ENCODE data around the gene GPR87. TPM values are rescaled to one million over a fixed set of nuclear protein-coding genes. Genes with fewer than 3 reads are reported as not detected.
A peak's percentile ranks its signal among the peaks of the same experiment; 100 is the strongest.

The GPR87 gene
- total and polyA plus RNA-seq, 2 donors (not counting 1 experiment from before 2014, with no cell fraction given) = 0.05 to 0.17 TPM

- H3K79me2 ChIP-seq (ENCODE audit: control insufficient read depth, insufficient read depth, low read length) = no peaks in the 10 kb centered on the region
These were observed 53.6 kb downstream of the GPR87 start for GRCh38 chr3:151262871-151263525.

GRCh38 chr3:151259664-151260063 lies 57.0 kb downstream of the GPR87 start:
- H3K9me3 ChIP-seq (ENCODE audit: control insufficient read depth, insufficient read depth, low read depth, low read length) = no peaks in the 10 kb centered on the region
- H3K27ac ChIP-seq (ENCODE audit: insufficient read depth, low read length) = no peak overlapping the region
- TF ChIP-seq EZH2 (IDR thresholded peaks at IDR 0.05; ENCODE audit: low read length, missing control alignments) = no peak
- TF ChIP-seq CTCF (conservative IDR thresholded peaks at IDR 0.05 in 1 of 2, IDR thresholded peaks at IDR 0.05 in 1 of 2; ENCODE audit: low read depth in 1 of 2, low read length in 2 of 2) = no peak
- no peak overlapping the region for H3K9ac ChIP-seq (ENCODE audit: insufficient read depth, low read length)
- H3K79me2 ChIP-seq (ENCODE audit: control insufficient read depth, insufficient read depth, low read length) = no peaks in the 10 kb centered on the region
- H3K4me2 ChIP-seq (ENCODE audit: extremely low read depth, insufficient read depth, low read length) = no peak overlapping the region
- no peak overlapping the region for H2AFZ ChIP-seq (ENCODE audit: low read length)
- DNase-seq (ENCODE audit: low read depth in 2 of 2) = peak in 1 of 2 donors; percentile 7
- H3K27me3 ChIP-seq (ENCODE audit: control insufficient read depth, insufficient read depth, low read length) = no peaks in the 10 kb centered on the region
- no peaks in the 10 kb centered on the region for H3K36me3 ChIP-seq (ENCODE audit: control insufficient read depth, insufficient read depth, low read length)
- H4K20me1 ChIP-seq (ENCODE audit: control insufficient read depth, extremely low read depth, insufficient read depth, low read length) = no peaks in the 10 kb centered on the region
- no peaks in the 10 kb centered on the region for H3K4me1 ChIP-seq (ENCODE audit: control insufficient read depth, extremely low read depth, insufficient read depth, low read length)
- H3K4me3 ChIP-seq (replicated peaks in 1 of 4; ENCODE audit: control extremely low read depth in 1 of 4, insufficient read depth in 1 of 4, low read depth in 3 of 4, low read length in 4 of 4) = no peak overlapping the region

More at GRCh38 chr3:151262871-151263525, 53.6 kb downstream of the GPR87 start:
- no peaks in the 10 kb centered on the region for H3K27me3 ChIP-seq (ENCODE audit: control insufficient read depth, insufficient read depth, low read length)
- no peaks in the 10 kb centered on the region for H3K4me1 ChIP-seq (ENCODE audit: control insufficient read depth, extremely low read depth, insufficient read depth, low read length)
- H3K4me3 ChIP-seq (replicated peaks in 1 of 4; ENCODE audit: control extremely low read depth in 1 of 4, insufficient read depth in 1 of 4, low read depth in 3 of 4, low read length in 4 of 4) = no peak overlapping the region
- no peak overlapping the region for H3K9ac ChIP-seq (ENCODE audit: insufficient read depth, low read length)
- no peaks in the 10 kb centered on the region for H4K20me1 ChIP-seq (ENCODE audit: control insufficient read depth, extremely low read depth, insufficient read depth, low read length)
- no peak overlapping the region for H3K27ac ChIP-seq (ENCODE audit: insufficient read depth, low read length)
- no peak overlapping the region for H2AFZ ChIP-seq (ENCODE audit: low read length)
- H3K9me3 ChIP-seq (ENCODE audit: control insufficient read depth, insufficient read depth, low read depth, low read length) = no peaks in the 10 kb centered on the region
- TF ChIP-seq CTCF (conservative IDR thresholded peaks at IDR 0.05 in 1 of 2, IDR thresholded peaks at IDR 0.05 in 1 of 2; ENCODE audit: low read depth in 1 of 2, low read length in 2 of 2) = no peak
- TF ChIP-seq EZH2 (IDR thresholded peaks at IDR 0.05; ENCODE audit: low read length, missing control alignments) = no peak
- no peak overlapping the region for H3K4me2 ChIP-seq (ENCODE audit: extremely low read depth, insufficient read depth, low read length)
- no peaks in the 10 kb centered on the region for H3K36me3 ChIP-seq (ENCODE audit: control insufficient read depth, insufficient read depth, low read length)
- DNase-seq (ENCODE audit: low read depth in 2 of 2) = no peak

- no peak overlapping the region for H3K27ac ChIP-seq (ENCODE audit: insufficient read depth, low read length)
- H4K20me1 ChIP-seq (ENCODE audit: control insufficient read depth, extremely low read depth, insufficient read depth, low read length) = no peaks in the 10 kb centered on the region
- H3K27me3 ChIP-seq (ENCODE audit: control insufficient read depth, insufficient read depth, low read length) = no peaks in the 10 kb centered on the region
- H3K79me2 ChIP-seq (ENCODE audit: control insufficient read depth, insufficient read depth, low read length) = no peaks in the 10 kb centered on the region
- H3K9ac ChIP-seq (ENCODE audit: insufficient read depth, low read length) = no peak overlapping the region
- H3K4me3 ChIP-seq (replicated peaks in 1 of 4; ENCODE audit: control extremely low read depth in 1 of 4, insufficient read depth in 1 of 4, low read depth in 3 of 4, low read length in 4 of 4) = no peak overlapping the region
- DNase-seq (ENCODE audit: low read depth in 2 of 2) = no peak
- H3K9me3 ChIP-seq (ENCODE audit: control insufficient read depth, insufficient read depth, low read depth, low read length) = no peaks in the 10 kb centered on the region
- no peaks in the 10 kb centered on the region for H3K36me3 ChIP-seq (ENCODE audit: control insufficient read depth, insufficient read depth, low read length)
- no peak overlapping the region for H2AFZ ChIP-seq (ENCODE audit: low read length)
- no peak overlapping the region for H3K4me2 ChIP-seq (ENCODE audit: extremely low read depth, insufficient read depth, low read length)
- no peak for TF ChIP-seq CTCF (conservative IDR thresholded peaks at IDR 0.05 in 1 of 2, IDR thresholded peaks at IDR 0.05 in 1 of 2; ENCODE audit: low read depth in 1 of 2, low read length in 2 of 2)
- H3K4me1 ChIP-seq (ENCODE audit: control insufficient read depth, extremely low read depth, insufficient read depth, low read length) = no peaks in the 10 kb centered on the region
These were observed 59.9 kb downstream of the GPR87 start for GRCh38 chr3:151256749-151257148.
